ENCODE results near the gene ICA1.

ICA1 gene

DNA sequence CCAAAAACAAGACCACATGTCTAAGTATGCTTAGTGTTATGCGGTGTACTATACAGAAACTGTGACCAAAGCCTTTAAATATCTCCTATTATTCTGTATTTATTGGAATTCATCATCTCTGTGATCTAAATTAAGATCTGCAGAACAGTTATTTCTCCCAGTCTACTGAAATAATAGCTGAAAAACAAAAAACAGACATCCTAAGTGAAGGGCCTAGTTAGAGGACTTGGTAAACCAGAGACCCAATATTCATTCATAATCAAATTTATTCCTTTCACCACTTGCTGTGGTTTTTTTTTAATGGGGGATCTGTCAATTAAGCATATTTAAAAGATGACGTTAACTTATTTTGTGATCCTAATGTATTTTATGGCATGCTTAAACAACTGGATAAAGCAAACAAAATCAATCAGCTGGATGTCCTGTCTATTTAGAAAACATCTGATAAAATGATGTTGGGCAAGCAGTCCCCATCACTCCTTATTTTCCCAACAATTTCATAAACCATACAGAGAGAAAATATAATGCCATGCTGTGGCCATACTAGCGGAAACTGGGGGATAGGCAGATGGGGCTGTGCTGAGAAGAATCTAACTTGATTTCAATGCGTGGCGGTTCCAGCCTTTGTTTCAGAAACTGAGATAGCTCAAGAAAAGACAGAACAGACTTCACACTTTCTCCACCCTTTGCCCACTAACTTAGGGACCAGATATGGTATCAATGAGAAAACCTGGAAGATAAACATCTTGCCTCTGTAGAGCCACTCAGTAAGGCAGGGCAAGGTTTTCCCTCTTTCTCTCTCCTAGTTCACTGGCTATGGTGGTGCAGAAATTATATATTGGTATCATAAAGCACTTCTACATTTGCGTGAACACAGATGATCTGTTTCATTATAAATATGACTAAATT, 32.9 kb downstream of the ICA1 start:
- in situ Hi-C loops (cut with HindIII; ENCODE audit: low sequenced_read_pairs): no loop called here

DNA sequence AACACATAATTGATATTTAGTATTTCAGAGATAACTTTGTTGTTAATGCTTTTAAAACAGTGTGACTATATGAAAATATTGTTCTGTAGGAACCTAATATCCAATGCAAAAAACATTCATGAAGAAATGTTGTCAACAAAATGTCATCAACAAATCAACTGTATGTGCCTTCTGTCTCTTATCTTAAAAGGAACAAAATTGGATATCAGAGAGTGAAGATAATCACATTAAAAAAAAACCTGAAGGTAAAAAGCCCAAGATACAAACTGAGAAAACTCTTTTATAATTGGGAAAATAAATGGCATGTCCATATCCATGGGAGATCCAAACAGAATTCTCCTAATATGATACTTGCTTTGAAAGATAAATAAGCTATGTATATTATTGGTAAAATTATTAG, 33.9 kb downstream of the ICA1 start:
- in situ Hi-C loops (cut with HindIII; ENCODE audit: low sequenced_read_pairs): no loop called here

DNA sequence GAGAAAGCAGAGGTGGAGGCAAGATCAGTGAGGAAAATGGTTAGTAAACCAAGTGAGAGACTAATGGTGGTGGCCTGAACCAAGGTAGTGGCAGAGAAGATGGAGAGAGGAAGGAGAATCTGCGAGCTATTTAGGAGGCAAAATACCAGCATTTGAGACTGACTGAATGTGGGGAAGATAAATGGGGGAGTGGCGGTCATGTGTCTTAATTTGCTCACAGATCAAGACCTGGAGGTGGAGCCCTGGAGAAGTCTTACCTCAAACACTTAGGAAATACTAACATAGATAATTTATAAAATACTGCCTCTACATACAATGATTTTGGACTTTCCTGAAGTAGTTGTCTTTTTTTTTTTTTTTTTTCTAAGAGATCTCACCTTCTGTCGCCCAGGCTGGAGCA, 34.7 kb downstream of the ICA1 start:
- in situ Hi-C loops (cut with HindIII; ENCODE audit: low sequenced_read_pairs): no loop called here

DNA sequence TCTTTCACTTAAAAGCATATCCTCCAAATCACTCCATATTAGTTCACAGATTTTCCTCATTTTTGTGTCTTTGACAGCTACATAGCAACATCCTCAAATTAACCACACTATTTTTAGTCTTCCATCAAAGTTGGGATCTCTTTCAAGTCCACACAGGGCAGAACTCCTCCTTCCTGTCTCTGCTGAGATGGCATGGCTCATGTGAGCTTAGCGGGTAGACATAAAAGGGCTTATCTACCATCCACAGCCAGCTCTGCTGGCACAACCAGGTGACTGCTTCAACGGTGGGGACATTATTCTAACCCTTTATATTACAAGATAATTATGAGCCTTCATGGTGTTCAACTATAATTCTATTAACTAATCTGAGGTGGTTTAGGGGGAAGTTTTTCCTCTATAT, 35.5 kb downstream of the ICA1 start:
- in situ Hi-C loops (cut with HindIII; ENCODE audit: low sequenced_read_pairs): no loop called here

DNA sequence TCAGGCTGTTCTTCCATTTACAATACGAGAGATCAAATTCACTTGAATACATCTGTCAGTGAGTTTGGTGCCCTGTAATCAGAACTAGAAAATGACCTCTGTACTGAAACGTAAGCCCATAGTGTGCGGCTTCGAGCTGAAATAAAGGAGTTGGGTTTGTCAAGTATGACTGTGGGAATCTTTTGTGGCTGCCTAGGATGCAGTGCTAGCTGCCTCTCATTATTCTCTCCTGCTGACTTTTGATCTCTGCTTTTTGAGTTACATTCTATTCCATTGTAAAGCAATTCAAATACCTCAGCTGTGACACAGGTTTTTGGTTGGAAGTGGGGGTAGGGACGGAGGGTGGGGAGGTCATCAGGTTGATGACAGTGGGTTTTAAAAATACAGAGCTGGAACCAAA, 40.4 kb downstream of the ICA1 start:
- in situ Hi-C loops (cut with HindIII; ENCODE audit: low sequenced_read_pairs): no loop called here

DNA sequence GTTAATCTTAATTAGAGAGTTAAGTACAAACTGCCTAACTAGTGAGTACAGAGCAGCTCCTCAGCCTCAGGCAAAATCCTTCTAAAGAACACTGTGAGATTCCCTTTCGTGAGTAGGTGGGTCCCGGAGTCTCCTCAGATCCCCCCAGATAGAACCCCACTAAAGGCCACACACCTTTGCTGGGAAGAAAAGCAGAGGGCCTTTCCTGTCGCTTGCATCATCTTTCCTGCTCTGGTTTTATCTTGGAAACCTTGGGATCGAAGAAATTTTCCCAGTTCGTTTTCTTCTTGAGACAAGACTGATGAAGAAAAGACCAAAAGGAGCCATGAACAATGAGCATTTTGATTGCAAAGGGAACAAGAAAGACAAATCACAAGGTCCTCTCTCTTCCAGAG, 40.9 kb downstream of the ICA1 start:
- in situ Hi-C loops (cut with HindIII; ENCODE audit: low sequenced_read_pairs): no loop called here

DNA sequence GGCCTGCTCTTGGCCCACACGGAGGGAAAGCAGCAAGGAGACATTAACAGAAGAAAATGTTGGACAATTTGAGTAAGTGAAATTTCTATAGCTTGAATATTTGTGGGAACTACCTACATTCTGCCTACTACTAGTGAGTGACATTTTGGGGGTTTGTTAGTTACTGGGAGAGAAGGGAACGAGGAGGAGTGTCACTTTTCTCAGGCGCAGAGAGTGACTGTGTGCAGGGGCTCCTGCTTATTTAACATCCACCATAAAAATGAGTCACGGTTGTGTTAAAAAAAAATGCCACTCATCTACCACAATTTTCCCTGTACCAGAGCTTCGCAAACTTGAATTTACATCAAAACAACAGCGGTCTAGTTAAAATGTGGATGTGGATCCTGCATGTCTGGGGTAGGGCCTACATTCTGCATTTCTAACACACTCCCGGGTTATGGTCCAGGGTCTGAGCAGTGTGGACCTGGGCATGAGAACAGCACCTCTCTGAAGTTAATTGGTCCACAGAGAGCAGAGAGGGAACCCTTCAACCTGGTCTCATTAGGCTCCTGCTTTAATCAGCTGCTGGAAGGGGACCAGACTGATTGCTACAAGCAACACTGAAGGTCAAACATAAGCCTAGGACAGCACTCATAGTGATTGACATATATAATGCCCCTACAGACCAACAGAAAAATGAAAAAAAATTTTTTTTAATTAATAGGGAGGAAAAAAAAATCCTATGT, 41.4 kb downstream of the ICA1 start:
- in situ Hi-C loops (cut with HindIII; ENCODE audit: low sequenced_read_pairs): no loop called here

DNA sequence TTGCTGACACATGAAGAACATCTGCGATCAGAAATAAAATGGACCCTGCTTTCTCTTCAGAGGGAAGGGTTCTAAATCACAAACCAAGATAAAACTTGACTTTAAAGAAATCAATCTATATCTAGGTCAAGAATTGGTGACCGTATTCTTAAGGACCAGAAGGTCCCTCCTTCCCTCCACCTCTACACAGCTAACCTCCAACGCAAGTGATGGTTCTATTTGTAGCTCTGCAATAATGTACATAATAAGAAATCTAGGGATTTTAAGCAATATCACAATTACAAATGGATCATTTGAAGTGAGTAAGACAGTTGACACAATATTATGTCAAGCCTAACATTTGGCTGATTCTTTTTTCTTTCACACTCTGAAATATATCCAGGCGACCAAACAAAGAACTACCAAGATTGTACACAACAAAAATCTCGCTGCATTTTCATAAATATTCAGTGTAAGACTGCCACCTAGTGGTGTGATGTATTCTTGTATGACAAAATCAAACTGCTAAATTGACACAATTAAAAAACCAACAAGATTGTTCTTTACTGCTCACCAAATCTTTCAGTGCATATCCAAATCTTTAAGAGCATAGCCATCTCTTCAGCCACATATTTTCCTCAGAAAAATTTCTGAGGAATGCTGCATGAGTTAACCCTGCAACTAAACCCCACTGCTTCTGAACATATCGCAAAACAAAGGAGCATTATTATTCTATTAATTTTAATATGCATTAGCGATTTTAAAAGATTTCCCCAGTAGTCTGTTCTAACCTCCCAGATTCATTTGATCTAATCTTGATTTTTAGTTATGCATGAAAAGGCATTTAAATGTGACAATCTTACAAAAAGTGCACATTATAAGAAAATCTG, 44.5 kb downstream of the ICA1 start:
- in situ Hi-C loops (cut with HindIII; ENCODE audit: low sequenced_read_pairs): no loop called here

DNA sequence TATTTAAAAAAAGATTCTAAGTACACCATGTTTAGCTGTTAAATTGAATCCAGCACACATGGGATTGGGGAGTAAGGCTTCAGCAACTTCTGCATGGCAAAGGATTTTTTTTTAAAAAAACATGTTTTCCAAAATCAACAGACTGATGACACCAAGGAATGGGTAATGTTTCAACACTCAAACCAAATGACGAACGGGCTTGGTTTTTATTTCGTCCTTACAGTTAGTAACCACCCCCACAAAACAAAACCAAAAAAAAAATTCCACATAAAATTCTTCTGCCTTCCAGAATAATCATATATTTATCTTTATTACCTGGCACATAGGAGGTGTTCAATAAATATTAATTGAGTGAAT, 45.7 kb downstream of the ICA1 start:
- in situ Hi-C loops (cut with HindIII; ENCODE audit: low sequenced_read_pairs): no loop called here

DNA sequence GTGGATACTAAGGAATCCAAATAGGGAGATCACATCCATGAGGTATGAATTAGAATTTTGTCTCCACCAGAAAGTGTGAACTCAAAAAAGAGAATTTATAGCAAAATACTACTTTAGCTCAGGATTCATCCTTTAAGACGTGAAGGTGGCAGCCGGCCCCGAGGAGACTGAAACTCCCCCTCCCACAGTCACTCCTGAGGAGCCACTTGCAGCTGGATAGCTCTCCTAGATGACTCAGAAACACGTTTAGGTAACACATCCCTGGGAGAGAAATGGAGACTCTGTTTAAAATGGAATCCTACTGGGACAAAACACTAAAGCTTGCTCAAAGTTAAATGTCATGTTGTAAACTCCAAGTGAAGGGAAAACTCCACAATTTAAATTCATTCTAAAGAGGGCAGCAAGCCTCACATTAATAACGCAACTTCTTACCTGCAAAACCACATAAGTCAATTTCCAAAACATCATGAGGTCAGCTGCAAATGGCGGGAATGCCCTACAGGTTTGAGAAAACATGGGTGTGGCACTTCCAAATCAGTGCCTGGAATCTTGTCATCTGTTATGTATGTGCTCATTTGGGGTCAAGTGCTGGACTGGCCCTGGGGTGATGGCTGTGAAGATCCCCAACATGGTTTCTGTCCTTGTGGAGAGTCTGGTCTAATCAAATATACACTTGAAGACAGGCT, 46.2 kb downstream of the ICA1 start:
- in situ Hi-C loops (cut with HindIII; ENCODE audit: low sequenced_read_pairs): no loop called here

DNA sequence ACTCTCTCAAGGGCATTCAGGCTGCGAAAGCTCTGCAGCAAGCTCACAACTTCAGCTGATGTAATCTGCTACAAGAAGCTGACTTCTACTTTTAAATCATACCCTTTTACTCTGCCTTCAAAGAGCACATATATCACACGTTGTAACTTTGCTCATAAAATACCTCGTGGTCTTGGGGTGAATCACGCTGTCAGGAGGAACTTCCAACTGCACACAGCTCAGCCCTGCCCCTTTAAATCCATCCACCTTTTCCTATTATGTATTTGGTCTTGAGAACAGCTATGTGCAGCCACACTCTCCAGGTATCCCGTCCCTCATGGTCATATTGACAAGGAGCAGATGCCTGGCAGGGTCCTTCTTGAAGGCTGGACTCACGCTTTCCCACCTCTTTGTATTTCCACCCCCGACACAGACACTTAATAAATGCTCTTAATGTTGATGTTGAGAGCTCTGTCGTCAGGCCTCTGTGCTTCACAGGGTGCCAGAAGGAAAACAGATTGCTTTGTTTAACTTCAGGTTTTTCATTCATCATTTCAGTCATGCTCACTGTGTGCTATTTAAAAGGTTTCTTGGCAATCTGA, 47.6 kb downstream of the ICA1 start:
- in situ Hi-C loops (cut with HindIII; ENCODE audit: low sequenced_read_pairs): no loop called here

DNA sequence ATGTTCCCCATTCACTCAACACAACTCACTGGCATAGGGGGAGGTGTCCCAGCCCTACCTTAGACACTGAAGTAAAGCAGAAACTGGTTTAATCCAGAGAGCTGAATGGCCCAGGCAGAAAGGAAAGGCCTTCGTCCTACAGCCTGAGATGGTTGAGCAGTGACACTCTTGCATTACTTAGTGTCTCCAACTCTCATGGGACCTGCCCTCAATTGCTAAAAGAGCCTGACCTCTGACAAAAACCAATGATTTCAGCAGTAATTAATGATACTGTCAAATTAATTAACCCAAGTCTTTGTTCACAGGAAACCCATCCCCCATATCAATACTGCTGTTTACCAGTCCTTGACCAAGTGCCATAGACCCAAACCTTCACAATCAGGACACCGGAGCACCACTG, 48.6 kb downstream of the ICA1 start:
- in situ Hi-C loops (cut with HindIII; ENCODE audit: low sequenced_read_pairs): no loop called here

DNA sequence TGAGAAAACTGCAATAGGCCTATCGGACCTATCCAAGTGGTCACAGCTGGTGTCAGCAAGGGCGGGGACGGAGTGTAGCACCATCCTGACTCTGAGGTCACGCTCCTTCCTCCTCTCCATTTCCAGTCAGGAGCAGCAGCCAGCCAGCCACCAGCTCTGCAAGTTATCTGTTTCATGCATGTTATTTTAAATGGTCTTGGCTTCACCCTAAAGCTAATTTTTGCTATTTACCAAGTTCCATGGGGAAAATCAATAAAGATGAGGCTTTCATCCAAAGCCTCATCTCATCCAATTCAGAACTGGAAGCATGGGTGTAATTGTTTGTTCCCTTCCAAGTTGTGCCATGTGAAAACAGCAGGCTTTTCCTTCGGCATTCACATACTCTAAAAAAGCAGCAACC, 49.3 kb downstream of the ICA1 start:
- in situ Hi-C loops (cut with HindIII; ENCODE audit: low sequenced_read_pairs): no loop called here

DNA sequence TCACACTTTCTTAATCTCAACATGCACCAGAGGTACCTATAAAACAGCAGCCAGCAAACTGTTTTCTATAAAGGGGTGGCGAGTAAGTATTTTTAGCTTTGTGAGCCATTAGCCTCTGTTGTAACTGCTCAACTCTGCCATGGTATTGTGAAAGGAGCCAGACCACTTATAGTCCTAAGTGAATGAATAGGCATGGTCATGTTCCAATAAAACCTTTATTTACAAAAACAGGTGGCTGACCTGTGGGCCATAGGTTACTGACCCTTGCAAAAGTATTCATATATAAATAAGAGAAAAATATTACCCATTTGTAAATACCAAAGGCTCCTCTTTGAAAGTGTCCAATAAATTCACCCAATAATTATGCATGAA, 50.3 kb downstream of the ICA1 start:
- in situ Hi-C loops (cut with HindIII; ENCODE audit: low sequenced_read_pairs): no loop called here

DNA sequence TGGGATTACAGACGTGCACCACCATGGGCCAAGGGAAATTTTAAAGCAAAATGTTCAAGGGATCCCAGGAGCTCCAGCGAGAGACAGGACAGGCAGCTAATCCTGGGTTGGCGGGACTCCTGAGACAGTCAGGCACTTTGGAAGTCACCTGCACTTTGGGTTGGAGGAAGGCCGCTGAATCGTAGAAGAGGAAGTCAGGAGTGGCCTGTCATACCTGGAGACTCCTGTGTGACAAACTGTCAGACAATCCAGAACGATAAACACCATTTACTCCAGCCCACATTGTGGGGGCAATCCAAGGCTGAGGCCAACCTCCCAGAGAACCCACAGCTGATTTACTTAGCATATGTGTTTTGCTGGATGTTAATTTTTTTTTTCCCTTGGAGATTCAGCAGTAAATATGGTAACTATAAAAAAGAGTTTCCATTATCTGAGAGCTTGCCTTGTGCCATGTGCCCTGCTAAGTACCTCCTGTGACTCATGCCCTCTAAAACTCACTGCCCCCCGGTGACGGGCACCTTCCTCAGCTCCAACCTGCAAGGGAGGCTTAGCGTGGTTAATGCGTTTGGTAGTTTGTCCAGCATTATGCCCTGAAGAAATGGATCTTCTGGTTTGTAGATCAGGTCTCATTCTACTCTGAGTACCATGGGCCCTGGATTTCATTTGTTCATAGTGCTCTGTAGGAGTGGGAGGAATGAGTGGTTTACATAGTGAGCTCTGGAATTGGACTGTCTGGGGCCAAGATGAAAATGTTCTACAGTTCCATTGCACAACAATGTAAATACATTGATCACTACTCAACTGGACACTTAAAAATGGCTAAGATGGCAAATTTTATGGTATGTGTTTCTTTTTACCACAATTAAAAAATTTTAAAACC, 50.9 kb downstream of the ICA1 start:
- in situ Hi-C loops (cut with HindIII; ENCODE audit: low sequenced_read_pairs): no loop called here

DNA sequence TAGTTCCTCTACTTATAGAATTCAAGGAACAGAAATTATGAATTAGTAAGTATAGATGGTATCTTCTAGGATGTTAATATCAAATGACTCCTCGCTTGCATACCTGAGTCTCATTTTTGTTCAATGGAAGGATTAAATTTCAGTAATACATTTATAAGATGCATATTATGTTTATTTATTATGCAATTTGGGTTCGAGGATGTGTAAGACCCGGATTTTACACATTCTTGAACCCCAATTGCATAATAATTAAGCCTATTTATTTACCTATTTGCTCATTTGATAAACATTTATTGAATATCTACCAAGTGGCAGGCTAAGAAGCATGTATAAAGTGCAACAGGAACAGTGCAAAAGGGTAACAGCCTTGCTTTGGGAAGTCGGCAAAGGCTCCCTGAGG, 52.6 kb downstream of the ICA1 start:
- in situ Hi-C loops (cut with HindIII; ENCODE audit: low sequenced_read_pairs): no loop called here

DNA sequence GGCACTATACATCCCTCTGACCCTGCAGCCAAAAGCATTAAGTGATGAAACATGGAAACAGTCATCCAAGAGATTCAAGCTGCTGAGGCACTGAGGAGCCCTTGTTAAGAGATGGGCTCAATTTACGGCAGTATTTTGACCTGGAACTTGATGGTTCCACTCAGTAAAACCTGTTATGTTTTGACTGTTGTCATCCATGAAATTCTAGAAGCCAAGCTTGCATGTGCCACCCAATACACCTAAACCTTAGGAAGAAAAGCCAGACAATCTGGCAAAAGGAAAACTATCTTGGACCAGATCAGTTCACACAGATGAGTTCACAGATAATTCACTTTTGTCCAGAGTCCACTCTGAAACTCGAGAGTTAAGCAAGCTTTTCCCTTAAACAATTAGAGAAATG, 53.2 kb downstream of the ICA1 start:
- in situ Hi-C loops (cut with HindIII; ENCODE audit: low sequenced_read_pairs): no loop called here

DNA sequence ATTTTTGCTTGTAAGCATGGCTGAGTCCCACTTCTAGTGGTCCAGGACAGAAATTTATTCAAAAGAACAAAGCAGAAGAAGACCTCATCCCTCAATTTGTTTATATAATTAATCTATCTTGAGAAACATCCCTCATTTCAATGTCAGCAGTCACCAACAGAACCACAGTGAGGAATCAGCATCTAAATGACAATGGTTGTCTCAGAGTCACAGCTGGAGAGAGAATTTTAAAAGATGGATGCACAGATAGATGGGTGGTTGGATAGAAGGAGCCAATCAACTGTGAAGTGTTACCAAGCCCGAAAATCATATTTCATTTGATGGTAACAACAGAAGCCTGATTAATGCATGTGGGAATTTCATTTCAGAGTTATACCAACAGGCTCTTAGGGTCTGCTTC, 55.0 kb downstream of the ICA1 start:
- in situ Hi-C loops (cut with HindIII; ENCODE audit: low sequenced_read_pairs): no loop called here

DNA sequence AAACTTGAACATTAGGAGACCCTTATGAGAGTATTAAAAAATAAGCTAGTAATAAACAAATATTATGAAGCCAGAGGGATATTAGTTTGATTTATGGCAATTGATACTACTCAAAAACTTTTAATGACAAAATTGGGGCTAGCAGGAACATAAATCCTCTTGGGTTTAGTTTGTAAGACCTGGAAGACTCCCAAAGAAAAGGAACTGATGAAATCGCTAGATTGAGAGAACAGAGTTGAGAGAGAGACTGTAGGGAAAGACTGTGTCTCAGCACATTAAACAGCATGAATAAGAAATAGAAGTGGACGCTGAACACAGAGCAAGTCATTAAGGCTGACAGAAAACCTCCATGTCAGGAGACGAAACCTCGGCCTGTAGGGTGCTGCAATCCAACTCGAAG, 56.4 kb downstream of the ICA1 start:
- in situ Hi-C loops (cut with HindIII; ENCODE audit: low sequenced_read_pairs): no loop called here

DNA sequence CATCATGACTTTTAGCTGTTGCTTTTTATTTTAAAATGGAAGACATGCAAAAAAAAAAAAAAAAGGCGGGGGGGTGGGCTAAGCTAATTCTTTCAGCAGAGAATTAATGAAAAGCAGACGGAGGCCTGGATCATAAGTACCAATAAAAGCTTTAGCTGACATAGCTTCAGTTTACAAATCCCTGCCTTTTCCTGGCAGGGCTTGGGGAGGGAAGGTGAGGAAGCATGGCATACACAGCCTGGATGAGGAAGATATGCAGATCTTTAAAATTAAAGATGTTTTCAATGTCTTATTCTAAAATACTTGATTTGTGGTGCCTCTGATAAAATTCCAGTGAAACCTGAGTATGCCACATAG, 57.0 kb downstream of the ICA1 start:
- in situ Hi-C loops (cut with HindIII; ENCODE audit: low sequenced_read_pairs): no loop called here
